CD14-positive monocyte (primary cell): ENCODE results near the gene SLC35A4. TPM values are rescaled to one million over a fixed set of nuclear protein-coding genes. Genes with fewer than 3 reads are reported as not detected.

ENCODE experiments used
- DNase-seq, 3 donors: peaks; one replicate each; pipeline ENCODE4 v3.0.0-alpha.2; 2011 to 2022
- H2AFZ ChIP-seq: 2 replicates; pipeline ENCODE4 v1.6.0; 2012; ENCODE audit warnings: mild to moderate bottlenecking, low read depth, low read length, inconsistent platforms; ENCODE audit not compliant: insufficient read depth, poor library complexity, severe bottlenecking
- H3K27ac ChIP-seq, 2 donors: 1 replicate in 1 of 2; 2 replicates in 1 of 2; pipeline ENCODE4 v1.5.1; 2012 to 2013; ENCODE audit warnings: low read length in 2 of 2, control low read depth in 1 of 2, inconsistent platforms in 1 of 2, low read depth in 1 of 2, mild to moderate bottlenecking in 1 of 2
- H3K27me3 ChIP-seq, 2 donors: one replicate each; pipeline versions ENCODE4 v1.6.0 to v1.6.1; 2011 to 2013; ENCODE audit warnings: low read length in 2 of 2; ENCODE audit not compliant: control insufficient read depth in 2 of 2, insufficient read depth in 2 of 2
- H3K36me3 ChIP-seq, 2 donors: replicated peaks in 1 of 2; 1 replicate in 1 of 2; 2 replicates in 1 of 2; pipeline versions ENCODE4 v1.5.1 to v1.6.1; 2012 to 2013; ENCODE audit warnings: low read length in 2 of 2, control low read depth in 1 of 2, inconsistent platforms in 1 of 2, mild to moderate bottlenecking in 1 of 2; ENCODE audit not compliant: insufficient read depth in 2 of 2, control insufficient read depth in 1 of 2
- H3K4me1 ChIP-seq, 2 donors: 1 replicate in 1 of 2; 2 replicates in 1 of 2; pipeline versions ENCODE4 v1.5.1 to v1.6.1; 2012 to 2013; ENCODE audit warnings: low read length in 2 of 2, control low read depth in 1 of 2, inconsistent platforms in 1 of 2, mild to moderate bottlenecking in 1 of 2, moderate library complexity in 1 of 2; ENCODE audit not compliant: insufficient read depth in 2 of 2, control insufficient read depth in 1 of 2
- H3K4me2 ChIP-seq: replicated peaks from 2 replicates; pipeline ENCODE3; 2012; ENCODE audit warnings: low read length, moderate library complexity, mild to moderate bottlenecking; ENCODE audit not compliant: poor library complexity, severe bottlenecking; ENCODE audit errors: extremely low read depth
- H3K4me3 ChIP-seq, 3 experiments: fragments of 200-600 bp in 1 of 3; sonication (generic) in 1 of 3; replicated peaks in 1 of 3; 1 replicate in 2 of 3; 2 replicates in 1 of 3; pipeline ENCODE4 v1.5.1; 2011 to 2013; ENCODE audit warnings: low read length in 3 of 3, mild to moderate bottlenecking in 3 of 3, control low read depth in 2 of 3, low read depth in 2 of 3, inconsistent platforms in 1 of 3, moderate library complexity in 1 of 3
- H3K79me2 ChIP-seq: 2 replicates; pipeline ENCODE4 v1.6.0; 2012; ENCODE audit warnings: mild to moderate bottlenecking, control low read depth, inconsistent platforms, low read length, moderate library complexity; ENCODE audit not compliant: insufficient read depth
- H3K9ac ChIP-seq: 2 replicates; pipeline ENCODE4 v1.6.0; 2017; ENCODE audit warnings: low read length, mild to moderate bottlenecking; ENCODE audit not compliant: insufficient read depth, poor library complexity, severe bottlenecking
- H3K9me3 ChIP-seq, 2 donors: replicated peaks in 1 of 2; 1 replicate in 1 of 2; 2 replicates in 1 of 2; pipeline versions ENCODE4 v1.5.1 to v1.6.1; 2012 to 2013; ENCODE audit warnings: low read length in 2 of 2, control low read depth in 1 of 2; ENCODE audit not compliant: control insufficient read depth in 1 of 2, insufficient read depth in 1 of 2
- H4K20me1 ChIP-seq: 2 replicates; pipeline ENCODE4 v1.6.0; 2012; ENCODE audit warnings: mild to moderate bottlenecking, low read length, control low read depth, moderate library complexity; ENCODE audit not compliant: insufficient read depth
- H3K27ac Mint-ChIP-seq, 7 donors: one replicate each; pipeline ENCODE4 v1.8.0; 2020; ENCODE audit warnings: mild to moderate bottlenecking in 7 of 7, mixed read lengths in 7 of 7, moderate library complexity in 6 of 7, inconsistent platforms in 2 of 7
- H3K27me3 Mint-ChIP-seq, 3 donors: one replicate each; pipeline ENCODE4 v1.8.0; 2021 to 2022; ENCODE audit warnings: low read depth in 3 of 3, mild to moderate bottlenecking in 3 of 3, mixed read lengths in 3 of 3, moderate library complexity in 3 of 3, inconsistent platforms in 1 of 3
- H3K36me3 Mint-ChIP-seq, 2 donors: one replicate each; pipeline ENCODE4 v1.8.0; 2020; ENCODE audit warnings: mixed read lengths in 2 of 2, inconsistent platforms in 1 of 2, mild to moderate bottlenecking in 1 of 2
- H3K4me1 Mint-ChIP-seq: one replicate; pipeline ENCODE4 v1.8.0; 2020; ENCODE audit warnings: mild to moderate bottlenecking, mixed read lengths
- H3K4me3 Mint-ChIP-seq, 2 donors: one replicate each; pipeline ENCODE4 v1.8.0; 2020; ENCODE audit warnings: mild to moderate bottlenecking in 2 of 2, mixed read lengths in 2 of 2, moderate library complexity in 1 of 2
- H3K9me3 Mint-ChIP-seq, 7 donors: one replicate each; pipeline ENCODE4 v1.8.0; 2020 to 2022; ENCODE audit warnings: mixed read lengths in 7 of 7, mild to moderate bottlenecking in 6 of 7, moderate library complexity in 6 of 7, inconsistent platforms in 2 of 7
- CTCF ChIP-seq: fragments of 200-600 bp; IDR thresholded peaks from one replicate; pipeline ENCODE4 v1.8.0; 2022; ENCODE audit warnings: antibody characterized with exemption, mild to moderate bottlenecking
- WGBS: methylation state at CpG from one replicate; pipeline ENCODE4 v1.1.5; 2013; ENCODE audit warnings: missing lambda C conversion rate; ENCODE audit not compliant: insufficient coverage; 5-methylcytosine and 5-hydroxymethylcytosine counted together
- intact Hi-C, 2 donors: fragments of 100-400 bp; cut with micrococcal nuclease; formaldehyde crosslinking; loops; one replicate each; pipeline versions ENCODE4 v1.15.0 to v1.15.1; 2023
- polyA plus RNA-seq, 3 donors: library from polyadenylated mRNA; depleted of rRNA in 1 of 3; unstranded in 2 of 3; stranded (reverse) in 1 of 3; fragments of 300-500 nt in 2 of 3; fragments of >200 nt in 1 of 3; fragmentation: Illumina TruSeq in 2 of 3; gene quantifications; 1 replicate in 2 of 3; 2 replicates in 1 of 3; pipeline ENCODE4 v1.2.3, GENCODE V29; 2012 to 2021

The SLC35A4 gene
- polyA plus RNA-seq, 3 donors, result 44.0 to 67.1 (median 58.8) TPM

DNA sequence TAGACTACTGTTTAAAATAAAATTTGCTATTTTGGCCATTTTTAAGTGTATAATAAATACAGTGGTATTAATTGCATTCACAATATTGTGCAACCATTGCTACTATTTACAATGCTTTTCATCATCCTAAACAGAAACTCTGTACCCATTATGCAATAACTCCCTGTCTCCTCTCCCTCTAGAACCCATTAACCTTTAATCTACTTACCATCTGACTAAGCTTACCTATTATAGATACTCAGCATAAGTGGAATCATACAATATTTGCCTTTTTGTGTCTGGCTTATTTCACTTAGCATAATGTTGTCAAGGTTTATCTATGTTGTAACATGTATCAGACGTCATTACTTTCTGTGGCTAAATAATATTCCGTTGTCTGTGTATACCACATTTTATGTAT is 42.4 kb downstream of the SLC35A4 start:
- TF ChIP-seq CTCF, result no peak

DNA sequence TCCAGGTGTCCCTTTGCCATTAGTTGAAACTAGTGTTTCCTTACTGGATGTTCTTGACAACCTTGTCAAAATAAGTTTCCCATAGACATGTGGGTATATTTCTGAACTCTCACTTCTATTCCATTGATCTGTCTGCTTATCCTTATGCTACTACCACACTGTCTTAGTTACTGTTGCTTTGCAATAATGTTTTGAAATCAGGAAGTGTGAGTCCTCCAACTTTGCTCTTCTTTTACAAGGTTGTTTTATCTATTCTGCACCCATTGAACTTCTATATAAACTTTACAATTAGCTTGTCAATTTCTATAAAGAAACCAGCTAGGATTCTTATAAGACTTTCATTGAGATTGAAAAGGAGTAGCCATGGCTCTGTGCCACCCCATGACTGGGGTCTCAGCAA is 44.1 kb downstream of the SLC35A4 start:
- peaks cover 86 to 98% of the 10 kb centered on the region in 2 donors for H3K4me1 ChIP-seq
- H3K36me3 Mint-ChIP-seq, result peaks cover 0 to 5% of the 10 kb centered on the region in 2 donors

More for the DNA sequence above, 42.4 kb downstream of the SLC35A4 start:
- Histone ChIP-seq H3K79me2 (peaks cover 30% of the 10 kb centered on the region), H3K4me2 (peak overlapping the region; percentile 30), H3K4me1 (peaks cover 88 to 99% of the 10 kb centered on the region in 2 donors), H3K9ac (no peak overlapping the region), H3K9me3 (no peaks in the 10 kb centered on the region), H3K36me3 (no peaks in the 10 kb centered on the region), H3K27ac (peak overlapping the region in 1 of 2 donors; percentile 94), H4K20me1 (no peaks in the 10 kb centered on the region), H3K4me3 (no peak overlapping the region), H3K27me3 (no peaks in the 10 kb centered on the region), H2AFZ (no peak overlapping the region)
- Mint-ChIP-seq H3K4me1 (peaks cover 85% of the 10 kb centered on the region), H3K4me3 (no peak overlapping the region), H3K27me3 (peaks cover 0 to 5% (median 0%) of the 10 kb centered on the region in 3 donors), H3K9me3 (peaks cover 0 to 4% (median 0%) of the 10 kb centered on the region in 7 donors), H3K27ac (peak overlapping the region; percentile 92 to 100 (median 98)), H3K36me3 (peaks cover 1 to 4% of the 10 kb centered on the region in 2 donors)
- peak; percentile 51 to 90 (median 74) for DNase-seq
- no CpG with 5 or more reads among the region's 2 CpGs for WGBS
- intact Hi-C loops, result no loop called here

More for the DNA sequence above, 44.1 kb downstream of the SLC35A4 start:
- Histone ChIP-seq H3K9ac (peak overlapping the region; percentile 61), H2AFZ (no peak overlapping the region), H4K20me1 (no peaks in the 10 kb centered on the region), H3K4me3 (peak overlapping the region; percentile 8 to 65 (median 12)), H3K27me3 (no peaks in the 10 kb centered on the region), H3K79me2 (peaks cover 30% of the 10 kb centered on the region), H3K36me3 (no peaks in the 10 kb centered on the region), H3K9me3 (no peaks in the 10 kb centered on the region), H3K4me2 (peak overlapping the region; percentile 73), H3K27ac (peak overlapping the region; percentile 94 to 96)
- intact Hi-C loops, result loop anchor here in 1 of 2 donors (2.0 kb wide), 1 partner anchor 14 kb away; no protein-coding TSS in a partner anchor
- Mint-ChIP-seq H3K4me3 (peak overlapping the region in 1 of 2 donors; percentile 51), H3K27ac (peak overlapping the region; percentile 90 to 100 (median 98)), H3K4me1 (peaks cover 86% of the 10 kb centered on the region), H3K27me3 (no peaks in the 10 kb centered on the region), H3K9me3 (peaks cover 0 to 2% (median 0%) of the 10 kb centered on the region in 7 donors)
- no peak for TF ChIP-seq CTCF
- DNase-seq, result peak in 2 of 3 donors; percentile 60 to 78
